Bronchial epithelial cell (primary cell): Measurements from ENCODE around the gene PRDM12. TPM values are rescaled to one million over a fixed set of nuclear protein-coding genes. Genes with fewer than 3 reads are reported as not detected.
A peak's percentile ranks its signal among the peaks of the same experiment; 100 is the strongest.

Source experiments
- DNase-seq: peaks from one replicate; pipeline ENCODE4 v3.0.0-alpha.2; 2010; ENCODE audit warnings: low read depth
- FAIRE-seq: peaks from 2 replicates; lab custom pipeline; 2011; peaks lifted over from hg19 to GRCh38; lab: Jason Lieb, UNC
- H3K27me3 ChIP-seq: 2 replicates; pipeline ENCODE4 v1.5.1; 2011; ENCODE audit warnings: low read length; ENCODE audit not compliant: control insufficient read depth, insufficient read depth
- H3K36me3 ChIP-seq: 2 replicates; pipeline ENCODE4 v1.5.1; 2011; ENCODE audit warnings: low read length; ENCODE audit not compliant: control insufficient read depth, insufficient read depth
- H3K4me3 ChIP-seq: 2 replicates; pipeline ENCODE4 v1.5.1; 2011; ENCODE audit warnings: mild to moderate bottlenecking, low read depth, low read length, control low read depth
- CTCF ChIP-seq: IDR thresholded peaks from 2 replicates; pipeline ENCODE4 v1.5.1; 2011; ENCODE audit warnings: mild to moderate bottlenecking, moderate library complexity, low read length, control low read depth, inconsistent platforms; ENCODE audit not compliant: insufficient read depth, severe bottlenecking
- total RNA-seq: library from RNA; depleted of rRNA; stranded (reverse); fragments of >200 nt; gene quantifications from 2 replicates; pipeline ENCODE4 v1.2.1, GENCODE V29; 2014

The PRDM12 gene
- total RNA-seq, 1 donor from 2014 or later = not detected

GRCh38 chr9:130651752-130652151 lies 12.6 kb upstream of the PRDM12 start:
- Histone ChIP-seq H3K4me3 (no peak overlapping the region), H3K36me3 (no peaks in the 10 kb centered on the region), H3K27me3 (peaks cover 9% of the 10 kb centered on the region)
- DNase-seq (no peak), FAIRE-seq (no peak)
- no peak for TF ChIP-seq CTCF

GRCh38 chr9:130654879-130655278 lies 9.5 kb upstream of the PRDM12 start:
- TF ChIP-seq CTCF = no peak
- FAIRE-seq (no peak), DNase-seq (no peak)
- Histone ChIP-seq H3K27me3 (peaks cover 27% of the 10 kb centered on the region), H3K4me3 (no peak overlapping the region), H3K36me3 (no peaks in the 10 kb centered on the region)

GRCh38 chr9:130658893-130659698 lies 5.3 kb upstream of the PRDM12 start:
- Histone ChIP-seq H3K27me3 (peaks cover 64% of the 10 kb centered on the region), H3K36me3 (no peaks in the 10 kb centered on the region), H3K4me3 (no peak overlapping the region)
- FAIRE-seq (no peak), DNase-seq (no peak)
- TF ChIP-seq CTCF = no peak

- peaks cover 69% of the 10 kb centered on the region for H3K27me3 ChIP-seq
- DNase-seq (no peak), FAIRE-seq (no peak)
- H3K4me3 ChIP-seq = no peak overlapping the region
- TF ChIP-seq CTCF = no peak
- no peaks in the 10 kb centered on the region for H3K36me3 ChIP-seq
Measured at GRCh38 chr9:130659699-130660248, 4.6 kb upstream of the PRDM12 start.

GRCh38 chr9:130660326-130660682 lies 4.1 kb upstream of the PRDM12 start:
- peaks cover 73% of the 10 kb centered on the region for H3K27me3 ChIP-seq
- DNase-seq = no peak
- no peak for FAIRE-seq
- H3K4me3 ChIP-seq = peak overlapping the region; percentile 10
- H3K36me3 ChIP-seq = no peaks in the 10 kb centered on the region
- no peak for TF ChIP-seq CTCF
